SIG-M5 treated with dmso at 0.1 percent for 504 hours (cell line): ENCODE data around the gene TCF7.

ENCODE experiments used
- DNase-seq: peaks from one replicate; lab custom pipeline; 2025; ENCODE audit not compliant: unreplicated experiment; lab: John Stamatoyannopoulos, UW

Gene TCF7

GRCh38 chr5:134113902-134114875 is at the start of gene TCF7:
Gene TCF7, plus strand, starts transcription at chr5:134114681. Its CDS starts 226 bp downstream, at chr5:134114907.
- DNase-seq = peak; percentile 67

- DNase-seq = no peak
Observed at GRCh38 chr5:134069553-134069952, 44.9 kb upstream of the TCF7 start.

- no peak for DNase-seq
Observed at GRCh38 chr5:134070725-134071613, 43.5 kb upstream of the TCF7 start.

DNA sequence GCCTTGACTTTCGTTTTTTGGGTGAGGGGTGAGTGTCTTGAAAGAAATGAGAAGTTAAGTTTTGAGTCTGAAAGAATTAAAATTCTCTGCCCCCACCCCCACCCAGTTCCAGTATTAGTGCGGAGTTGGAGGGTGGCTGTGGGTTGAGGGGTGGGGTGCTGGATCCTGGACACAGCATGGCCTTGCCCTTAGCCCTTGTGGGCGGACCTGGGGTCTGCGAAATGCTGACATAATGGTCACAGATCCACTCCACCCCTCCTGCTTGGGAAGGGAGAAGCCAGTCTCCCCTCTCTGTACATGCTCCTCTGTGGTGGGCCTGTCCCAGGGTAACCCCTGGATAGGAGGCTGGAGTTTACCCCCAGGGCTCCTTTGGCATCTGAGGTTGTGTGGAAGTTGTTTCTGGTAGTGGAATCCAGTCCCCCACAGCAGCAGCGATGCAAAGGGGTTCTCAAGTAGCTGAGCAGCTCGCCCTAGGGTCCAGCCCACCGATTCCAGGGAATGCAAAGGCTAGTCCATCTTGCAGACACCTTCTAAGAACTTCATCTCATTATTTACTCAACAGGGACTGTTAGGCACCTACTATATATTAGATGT is 42.8 kb upstream of the TCF7 start:
- no peak for DNase-seq

GRCh38 chr5:134072471-134073210 is 41.8 kb upstream of the TCF7 start:
- no peak for DNase-seq

GRCh38 chr5:134073404-134073803 is 41.1 kb upstream of the TCF7 start:
- peak; percentile 18 for DNase-seq

- DNase-seq = no peak
Observed at GRCh38 chr5:134075102-134075501, 39.4 kb upstream of the TCF7 start.

DNA sequence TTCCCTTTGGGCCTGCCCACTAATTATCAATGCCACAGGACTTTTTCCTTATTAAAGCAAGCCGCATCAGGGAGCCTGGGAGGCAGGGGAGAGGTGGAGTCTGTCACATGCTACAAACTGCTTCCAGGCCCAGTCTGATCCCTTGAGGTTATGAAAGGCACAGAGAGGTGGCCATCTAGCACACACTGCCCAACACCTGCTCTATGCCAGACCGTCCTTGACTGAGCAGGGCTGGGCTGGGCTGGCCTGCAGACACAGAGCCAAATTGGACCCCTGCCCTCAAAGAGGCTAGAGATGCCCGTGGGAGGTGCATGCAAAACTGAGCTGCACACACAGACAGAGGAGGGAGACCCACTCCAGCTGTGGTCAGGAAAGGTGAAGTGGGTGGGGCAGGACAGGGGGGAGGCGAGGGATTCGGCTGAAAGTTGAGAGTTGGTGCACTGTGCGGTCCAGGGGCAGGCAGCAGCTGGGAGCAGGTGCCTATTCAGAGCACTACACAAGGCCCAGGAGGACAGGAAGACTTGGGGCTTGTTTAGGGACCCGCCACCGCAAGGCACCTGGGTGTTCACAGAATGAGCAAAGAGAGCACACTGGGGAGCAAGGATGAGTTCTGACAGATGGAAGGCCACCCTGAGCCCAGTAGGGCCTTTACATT is 36.4 kb upstream of the TCF7 start:
- no peak for DNase-seq

DNA sequence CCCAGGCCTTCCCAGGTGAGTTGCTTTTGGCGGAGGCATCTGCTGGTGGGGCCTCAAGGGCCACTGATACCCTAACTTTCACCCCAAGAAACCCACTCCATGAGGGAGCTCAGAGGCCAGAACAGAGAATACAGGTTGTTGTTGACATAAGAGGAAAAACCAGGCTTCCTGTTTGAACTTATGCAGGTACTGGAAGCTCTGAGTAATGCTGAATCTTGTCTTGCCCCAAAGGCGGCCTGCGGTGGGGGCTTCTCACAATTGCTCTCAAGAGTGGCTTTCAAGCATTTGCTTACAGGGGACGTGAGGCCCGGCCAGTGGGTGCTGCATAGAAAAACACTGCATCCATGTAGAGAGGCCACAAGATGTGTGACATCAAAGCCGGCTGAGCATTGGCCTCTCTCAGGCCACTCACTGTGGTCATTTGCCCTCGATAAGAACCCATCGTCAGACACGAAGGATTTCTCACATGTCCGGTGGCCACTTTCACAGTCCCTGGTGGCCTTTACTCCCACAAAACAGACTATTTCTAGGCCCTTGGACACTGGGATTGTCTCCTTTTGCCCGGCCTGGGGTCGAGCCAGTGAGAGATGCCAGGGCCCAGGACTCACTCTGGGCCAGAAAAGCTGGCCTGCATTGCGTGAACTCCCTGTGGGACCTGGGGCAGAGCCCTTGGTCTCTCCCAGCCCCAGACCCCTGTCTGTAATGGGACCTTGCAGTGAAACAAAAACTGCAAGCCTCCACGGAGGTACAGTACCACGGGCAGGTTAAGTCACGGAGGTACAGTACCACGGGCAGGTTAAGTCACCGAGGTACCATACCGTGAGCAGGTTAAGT is 34.5 kb upstream of the TCF7 start:
- DNase-seq = no peak

GRCh38 chr5:134082264-134082992 is 32.1 kb upstream of the TCF7 start:
- DNase-seq = no peak

GRCh38 chr5:134083517-134083916 is 31.0 kb upstream of the TCF7 start:
- no peak for DNase-seq

DNA sequence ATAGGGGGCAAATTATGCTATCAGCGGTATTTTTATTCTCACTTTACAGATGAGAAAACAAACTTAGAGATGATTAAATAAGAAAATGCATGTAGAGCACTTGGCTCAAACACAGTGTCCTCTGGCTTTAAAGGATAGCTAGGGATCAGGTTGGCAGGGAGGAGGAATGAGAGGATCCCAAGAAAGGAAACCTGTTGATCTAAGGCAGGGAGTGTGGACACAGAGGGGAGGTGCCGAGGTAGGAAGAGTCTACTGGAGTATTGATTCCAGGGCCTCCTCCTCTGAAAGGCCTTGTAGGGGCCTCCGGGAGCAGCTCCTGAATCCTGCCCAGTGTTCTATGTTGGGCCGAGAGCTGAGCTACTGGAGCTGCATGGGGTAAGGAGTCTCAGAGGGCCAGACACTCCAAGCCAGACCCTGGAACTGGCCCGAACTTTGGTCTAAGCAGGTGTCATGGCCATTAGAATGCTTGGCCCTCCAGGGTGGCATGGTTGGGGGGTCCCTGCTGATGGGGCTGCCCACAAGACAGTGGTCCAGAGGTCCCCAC is 30.4 kb upstream of the TCF7 start:
- DNase-seq = no peak

DNA sequence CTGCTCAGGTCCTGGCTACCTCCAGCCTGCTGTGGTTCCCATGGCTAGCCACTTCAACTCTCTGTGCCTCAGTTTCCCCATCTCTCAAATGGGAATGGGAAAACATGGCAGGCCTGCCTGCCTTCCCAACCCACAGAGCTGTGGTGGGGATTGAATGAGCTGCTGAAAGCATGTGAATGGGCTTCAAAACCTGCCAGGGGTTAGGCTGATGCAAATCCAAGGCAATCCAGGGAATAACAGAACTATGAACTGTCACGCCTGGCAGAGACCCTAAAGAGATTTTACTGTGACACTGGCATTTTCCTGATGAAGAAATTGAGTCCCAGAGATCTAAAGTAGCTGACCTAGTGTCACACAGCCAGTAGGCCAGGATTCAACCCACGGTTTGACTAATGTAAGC is 29.9 kb upstream of the TCF7 start:
- DNase-seq = no peak

- no peak for DNase-seq
Observed at GRCh38 chr5:134085411-134085810, 29.1 kb upstream of the TCF7 start.

DNA sequence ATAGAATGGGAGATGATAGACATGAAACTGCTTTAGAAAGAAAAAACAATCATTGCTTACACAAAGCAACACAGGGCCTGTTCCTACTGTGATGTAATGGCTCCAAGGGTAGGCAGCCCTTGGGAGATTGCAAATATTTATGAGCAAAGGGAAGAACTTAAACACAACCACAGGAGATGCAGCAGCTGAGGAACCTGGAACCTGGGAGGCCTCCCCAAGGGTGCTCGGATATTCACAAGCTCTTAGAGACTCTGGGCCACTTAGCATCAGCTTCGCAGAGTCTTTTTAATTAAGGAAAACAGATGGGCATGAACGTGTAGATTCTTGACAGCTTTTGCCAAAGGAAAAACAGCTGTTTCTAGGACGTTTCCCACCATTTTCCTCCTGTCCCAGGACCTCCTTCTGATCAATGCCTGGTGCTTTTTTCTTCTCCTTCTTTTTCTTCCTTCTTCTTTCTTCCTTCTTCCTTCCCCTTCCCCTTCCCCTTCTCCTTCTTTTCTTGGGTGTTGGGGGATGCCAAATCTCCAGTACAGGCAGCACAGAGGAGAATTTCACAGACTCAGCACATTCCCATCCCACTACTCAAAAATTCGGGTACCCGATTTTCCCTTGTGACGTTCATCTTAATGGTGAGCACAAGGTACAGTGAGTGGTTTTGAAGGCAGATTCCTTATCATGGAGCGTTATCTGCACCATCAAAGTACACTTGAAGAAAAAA is 28.1 kb upstream of the TCF7 start:
- no peak for DNase-seq

DNA sequence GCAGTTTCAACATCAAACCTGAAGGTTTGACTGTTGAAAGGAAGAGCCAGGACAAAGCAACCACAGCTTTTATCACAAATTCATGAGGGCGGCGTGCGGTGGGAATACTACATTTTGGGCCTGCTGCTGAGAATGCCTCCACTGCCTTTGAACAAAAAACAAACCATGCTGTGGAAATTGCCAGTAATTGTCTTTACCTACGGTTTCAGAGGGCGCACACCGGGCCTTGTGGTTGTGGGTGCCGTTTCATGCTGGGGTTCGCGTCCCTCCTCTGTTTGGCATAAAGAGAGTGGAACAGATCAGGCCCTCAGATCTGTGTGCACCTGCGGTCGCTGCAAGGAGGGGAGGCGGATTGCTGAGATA is 27.6 kb upstream of the TCF7 start:
- no peak for DNase-seq

DNA sequence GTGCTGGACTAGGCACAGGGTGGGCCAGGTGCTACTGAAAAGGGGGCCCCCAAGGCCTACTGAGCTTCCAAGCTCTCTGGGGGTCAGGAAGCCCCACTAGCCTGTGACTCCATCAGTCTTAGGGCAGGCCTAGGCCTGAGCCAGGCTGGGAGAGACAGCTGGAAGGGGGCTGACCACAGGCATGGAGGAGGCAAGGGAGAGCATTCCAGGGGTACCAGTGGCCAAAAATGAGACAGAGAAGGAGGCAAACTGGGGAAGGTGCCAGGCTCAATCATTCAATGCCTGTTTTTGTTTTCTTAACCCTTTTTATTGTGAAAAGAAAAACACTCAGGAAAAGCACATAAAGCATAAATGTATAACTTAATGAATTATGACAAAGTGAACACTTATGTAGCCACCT is 26.2 kb upstream of the TCF7 start:
- no peak for DNase-seq
